Stromal cell of bone marrow (primary cell): ENCODE results near the gene KCNIP3.
"Not testable (repeated sequence)": the region's sequence is repeated elsewhere in the genome, so short reads cannot be mapped to it uniquely, and the experiment has no call there.

Experiments used
- DNase-seq: peaks from one replicate; pipeline ENCODE4 v3.0.0-alpha.2; 2012; ENCODE audit warnings: low read depth

Gene KCNIP3

DNA sequence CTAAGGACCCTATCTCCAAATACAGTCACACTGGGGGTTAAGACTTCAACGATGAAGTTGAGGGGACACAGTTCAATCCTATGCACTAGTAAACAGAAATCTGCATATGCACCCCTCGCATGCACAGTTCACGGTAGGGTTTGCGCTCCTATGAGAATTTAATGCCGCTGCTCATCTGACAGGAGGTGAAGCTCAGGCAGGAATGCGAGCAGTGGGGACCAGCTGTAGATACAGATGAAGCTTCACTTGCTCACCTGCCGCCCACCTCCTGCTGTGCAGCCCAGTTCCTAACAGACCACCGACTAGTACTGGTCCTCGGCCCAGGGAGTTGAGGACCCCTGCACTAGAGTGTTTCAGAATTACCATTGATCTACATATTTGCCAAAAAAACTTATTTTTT lies 65.3 kb downstream of the KCNIP3 start:
- no peak for DNase-seq

- DNase-seq: no peak
Measured at GRCh38 chr2:95366514-95366913, 69.4 kb downstream of the KCNIP3 start.

- no peak for DNase-seq
Measured at GRCh38 chr2:95372216-95372829, 75.2 kb downstream of the KCNIP3 start.

- DNase-seq: no peak
Measured at GRCh38 chr2:95372845-95373244, 75.7 kb downstream of the KCNIP3 start.

DNA sequence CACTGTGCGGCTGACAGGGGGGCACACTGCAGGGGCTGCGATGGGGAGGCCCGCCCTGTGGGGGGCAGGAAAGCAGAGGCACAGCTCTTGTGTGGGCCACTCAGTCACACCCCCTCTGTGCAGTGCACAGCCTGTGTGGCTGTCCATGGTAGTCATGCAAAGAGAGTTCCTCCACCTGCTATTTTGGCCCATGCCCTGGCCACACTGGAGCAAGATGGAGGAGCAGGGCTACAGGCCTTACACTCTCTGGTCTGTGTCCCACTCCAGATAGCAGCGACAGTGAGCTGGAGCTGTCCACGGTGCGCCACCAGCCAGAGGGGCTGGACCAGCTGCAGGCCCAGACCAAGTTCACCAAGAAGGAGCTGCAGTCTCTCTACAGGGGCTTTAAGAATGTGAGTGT lies 76.9 kb downstream of the KCNIP3 start:
- DNase-seq: no peak

DNA sequence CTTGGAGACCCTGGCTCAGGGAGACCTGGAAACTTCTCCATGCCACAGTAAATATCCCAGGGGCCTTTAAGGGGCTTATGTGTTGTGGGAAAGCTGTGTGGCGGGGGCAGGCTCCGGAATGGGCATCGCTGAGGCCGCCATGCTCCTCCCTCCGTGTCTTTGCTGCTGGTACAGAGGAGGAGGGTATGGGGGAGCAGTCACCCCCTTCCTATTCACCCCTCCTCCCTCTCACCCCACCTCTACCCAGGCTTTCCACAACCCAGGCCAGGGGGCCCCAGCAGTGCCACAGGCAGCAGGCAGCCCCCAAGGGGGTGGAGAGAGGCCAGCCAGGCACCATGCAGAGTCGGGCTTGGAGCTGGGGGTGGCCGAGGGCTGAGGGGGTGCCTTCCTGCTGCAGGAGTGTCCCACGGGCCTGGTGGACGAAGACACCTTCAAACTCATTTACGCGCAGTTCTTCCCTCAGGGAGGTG lies 77.3 kb downstream of the KCNIP3 start:
- DNase-seq: no peak

DNA sequence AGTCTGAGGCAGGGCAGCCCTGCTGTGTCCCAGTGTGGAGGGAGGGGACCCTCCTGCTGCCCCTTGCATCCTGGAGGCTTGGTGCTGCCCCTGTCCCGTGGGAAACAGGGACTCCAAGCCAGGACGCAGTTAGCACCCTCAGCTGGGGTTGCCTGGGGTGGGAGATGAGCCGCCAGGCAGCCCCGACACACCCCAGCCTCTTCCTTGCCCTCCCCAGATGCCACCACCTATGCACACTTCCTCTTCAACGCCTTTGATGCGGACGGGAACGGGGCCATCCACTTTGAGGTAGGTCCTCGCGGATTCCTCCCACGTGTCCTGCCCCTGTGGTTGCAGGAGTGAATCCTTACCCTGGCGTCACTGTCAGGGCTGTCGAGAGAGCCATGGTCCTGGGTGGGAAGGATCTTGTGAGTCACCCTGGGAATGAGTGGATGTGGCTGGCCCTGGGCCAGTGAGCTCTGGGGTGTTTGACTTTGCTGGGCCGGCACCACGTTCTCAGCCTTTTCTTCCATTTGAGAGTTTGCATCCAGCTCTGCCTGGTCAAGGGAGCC lies 77.8 kb downstream of the KCNIP3 start:
- no peak for DNase-seq

GRCh38 chr2:95375532-95376150 lies 78.5 kb downstream of the KCNIP3 start:
- DNase-seq: no peak

DNA sequence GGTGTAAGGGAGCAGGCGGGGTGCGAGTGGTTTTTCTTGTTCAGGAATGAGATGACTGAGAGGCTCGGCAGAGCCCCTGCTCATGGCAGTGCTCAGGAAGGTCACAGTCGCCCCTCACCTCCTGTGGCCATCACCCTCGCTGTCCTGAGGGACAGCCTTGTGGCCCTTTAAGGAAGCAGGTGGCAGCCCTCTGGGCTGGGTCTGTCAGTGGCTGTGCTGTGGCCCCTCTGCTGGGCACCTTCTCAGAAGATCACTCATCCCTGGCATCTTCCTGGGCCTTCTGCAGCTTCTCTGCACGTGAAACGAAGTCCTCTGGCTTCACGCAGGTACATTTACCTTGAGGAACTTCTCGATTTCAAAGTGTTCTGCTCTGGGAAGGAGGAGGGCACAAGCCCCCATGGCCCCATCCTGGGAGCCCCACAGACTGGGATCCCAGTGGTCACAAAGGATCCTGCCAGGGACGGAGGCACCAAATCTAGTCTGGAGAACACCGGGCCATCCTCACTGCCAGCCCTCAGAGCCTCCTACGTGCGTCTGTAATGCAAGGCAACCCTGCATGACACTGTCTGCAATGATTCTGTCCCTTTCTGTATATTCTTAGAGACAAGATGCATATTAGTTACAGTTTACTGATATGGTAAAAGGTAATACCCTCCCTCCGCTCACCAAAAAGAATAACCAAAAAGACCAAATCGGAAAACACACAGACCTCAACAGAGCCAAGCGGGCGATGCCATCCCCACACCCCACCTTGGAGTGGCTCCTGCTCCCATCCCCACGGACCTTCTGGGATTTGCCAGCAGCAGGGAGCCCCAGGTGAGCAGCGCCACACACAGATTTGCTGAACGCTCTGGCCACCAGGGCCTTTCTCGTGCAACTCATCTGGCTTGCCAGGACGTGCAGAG lies 79.4 kb downstream of the KCNIP3 start:
- no peak for DNase-seq

- DNase-seq: no peak
Measured at GRCh38 chr2:95377216-95378123, 80.3 kb downstream of the KCNIP3 start.

DNA sequence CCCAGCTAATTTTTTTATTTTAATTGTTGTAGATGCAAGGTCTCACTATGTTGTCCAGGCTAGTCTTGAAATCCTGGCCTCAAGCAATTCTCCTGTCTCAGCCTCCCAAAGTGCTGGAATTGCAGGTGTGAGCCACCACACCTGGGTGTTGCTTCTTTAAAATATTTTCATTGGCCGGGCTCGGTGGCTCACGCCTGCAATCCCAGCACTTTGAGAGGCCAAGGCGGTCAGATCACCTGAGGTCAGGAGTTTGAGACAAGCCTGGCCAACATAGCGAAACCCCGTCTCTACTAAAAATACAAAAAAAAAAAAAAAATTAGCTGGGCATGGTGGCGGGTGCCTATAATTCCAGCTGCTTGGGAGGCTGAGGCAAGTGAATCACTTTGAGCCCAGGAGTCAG lies 81.1 kb downstream of the KCNIP3 start:
- DNase-seq: not testable (repeated sequence)

GRCh38 chr2:95379371-95379831 lies 82.3 kb downstream of the KCNIP3 start:
- no peak for DNase-seq

DNA sequence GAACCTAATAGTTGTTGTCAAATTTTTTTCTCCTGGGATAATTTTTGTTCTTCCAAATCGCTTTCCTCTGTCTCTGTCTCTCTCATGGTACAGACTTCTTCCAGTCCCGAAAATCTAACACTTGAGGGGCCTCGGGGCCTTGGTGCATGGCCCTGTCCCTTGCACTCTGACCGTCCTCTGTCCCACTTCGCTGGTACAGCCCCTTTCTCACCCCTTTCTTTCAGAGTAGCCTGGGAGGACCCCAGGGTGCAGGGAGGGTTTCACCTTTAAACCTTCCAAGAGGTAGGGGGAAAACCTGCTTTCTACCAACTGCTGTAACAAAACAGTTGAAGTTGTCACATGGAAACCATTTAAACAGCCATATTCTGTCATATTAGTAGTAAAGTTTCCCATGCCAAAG lies 83.1 kb downstream of the KCNIP3 start:
- DNase-seq: no peak

GRCh38 chr2:95380731-95381130 lies 83.6 kb downstream of the KCNIP3 start:
- DNase-seq: no peak

- no peak for DNase-seq
Measured at GRCh38 chr2:95381212-95382191, 84.4 kb downstream of the KCNIP3 start.

DNA sequence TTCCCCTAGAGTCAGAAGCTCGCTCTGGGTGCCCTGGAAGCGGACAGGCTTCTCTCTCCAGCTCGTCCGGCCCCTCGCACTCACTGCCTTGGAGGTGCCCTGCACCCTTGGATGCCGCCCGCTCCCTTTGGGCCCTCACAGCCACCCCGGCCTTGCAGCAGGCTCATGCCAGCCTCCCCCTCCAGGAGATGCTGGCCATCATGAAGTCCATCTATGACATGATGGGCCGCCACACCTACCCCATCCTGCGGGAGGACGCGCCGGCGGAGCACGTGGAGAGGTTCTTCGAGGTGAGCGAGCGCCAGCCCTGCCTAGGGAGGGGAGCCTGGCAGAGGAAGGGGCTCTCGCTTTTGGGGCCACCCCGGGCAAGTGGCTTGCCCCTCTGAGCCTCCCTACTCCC lies 85.0 kb downstream of the KCNIP3 start:
- no peak for DNase-seq

DNA sequence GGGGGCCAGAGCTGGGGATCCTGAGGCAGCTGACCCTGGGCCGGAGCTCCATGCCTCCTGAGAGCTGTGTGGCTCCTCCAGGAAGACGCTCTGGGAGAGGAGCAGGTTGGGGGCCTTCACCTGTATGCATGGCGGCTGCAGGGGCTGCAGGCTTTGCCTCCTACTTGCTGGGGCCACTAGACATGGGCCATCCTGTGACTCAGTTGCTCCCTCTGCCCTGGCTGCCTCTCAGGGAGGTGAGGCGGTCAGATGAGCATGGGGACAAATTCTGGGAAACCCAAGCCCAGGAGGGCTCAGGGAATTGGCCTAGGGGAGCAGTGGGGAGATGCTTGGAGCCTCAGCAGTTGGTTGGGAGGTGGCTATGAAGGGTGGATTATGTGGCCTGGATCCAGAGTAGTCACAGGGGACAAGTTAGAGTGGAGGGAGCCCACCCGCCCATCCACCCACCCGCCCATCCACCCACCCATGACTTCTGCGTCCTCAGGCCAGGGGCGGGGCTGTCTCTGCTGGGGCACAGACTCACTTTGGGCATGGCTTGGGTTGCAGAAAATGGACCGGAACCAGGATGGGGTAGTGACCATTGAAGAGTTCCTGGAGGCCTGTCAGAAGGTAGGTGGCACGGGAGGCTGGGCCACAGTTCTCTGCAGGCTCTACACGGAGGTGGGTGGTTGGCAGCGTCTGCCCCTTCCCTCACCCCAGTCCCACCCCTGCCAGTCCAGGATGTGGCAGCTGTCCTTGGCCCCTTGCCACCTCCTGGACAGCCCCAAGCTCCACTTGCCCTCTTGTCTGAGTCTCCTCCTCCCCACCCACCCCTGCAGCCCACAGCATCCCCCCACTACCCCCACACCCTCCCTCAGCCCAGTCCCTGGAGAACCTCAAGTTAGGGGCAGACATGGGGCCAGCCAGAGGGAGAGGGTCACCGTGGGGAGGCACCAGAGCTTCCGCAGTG lies 85.8 kb downstream of the KCNIP3 start:
- DNase-seq: no peak

- no peak for DNase-seq
Measured at GRCh38 chr2:95383635-95384027, 86.5 kb downstream of the KCNIP3 start.
